ENCODE measurements around the gene CDH10.

CDH10 gene

GRCh38 chr5:24644761-24645160 lies at the start of gene CDH10:
Gene CDH10 (minus strand): TSS chr5:24644978. CDS start chr5:24593490, 51,488 bp downstream.
- no peak for DNase-seq

- DNase-seq: no peak
Measured at GRCh38 chr5:24693609-24694008, 48.8 kb upstream of the CDH10 start.

- no peak for DNase-seq
Measured at GRCh38 chr5:24691074-24691473, 46.3 kb upstream of the CDH10 start.

- no peak for DNase-seq
Measured at GRCh38 chr5:24681106-24681505, 36.3 kb upstream of the CDH10 start.

- DNase-seq: no peak
Measured at GRCh38 chr5:24668050-24668449, 23.3 kb upstream of the CDH10 start.

GRCh38 chr5:24649531-24649930 lies 4.8 kb upstream of the CDH10 start:
- no peak for DNase-seq

- DNase-seq: no peak
Measured at GRCh38 chr5:24646915-24647314, 2.1 kb upstream of the CDH10 start.

- no peak for DNase-seq
Measured at GRCh38 chr5:24645483-24645882, 705 bp upstream of the CDH10 start.

GRCh38 chr5:24643880-24644279 lies 898 bp downstream of the CDH10 start:
- DNase-seq: no peak

- DNase-seq: no peak
Measured at GRCh38 chr5:24643156-24643555, 1.6 kb downstream of the CDH10 start.

GRCh38 chr5:24642022-24642421 lies 2.8 kb downstream of the CDH10 start:
- DNase-seq: no peak

GRCh38 chr5:24635209-24635608 lies 9.6 kb downstream of the CDH10 start:
- no peak for DNase-seq

- DNase-seq: no peak
Measured at GRCh38 chr5:24633715-24634325, 11.0 kb downstream of the CDH10 start.

GRCh38 chr5:24632353-24632752 lies 12.4 kb downstream of the CDH10 start:
- DNase-seq: no peak

GRCh38 chr5:24630918-24631317 lies 13.9 kb downstream of the CDH10 start:
- DNase-seq: no peak

- DNase-seq: no peak
Measured at GRCh38 chr5:24629798-24630197, 15.0 kb downstream of the CDH10 start.

GRCh38 chr5:24624872-24625271 lies 19.9 kb downstream of the CDH10 start:
- no peak for DNase-seq

GRCh38 chr5:24623624-24624023 lies 21.2 kb downstream of the CDH10 start:
- no peak for DNase-seq

GRCh38 chr5:24623031-24623430 lies 21.7 kb downstream of the CDH10 start:
- DNase-seq: no peak

GRCh38 chr5:24621792-24622191 lies 23.0 kb downstream of the CDH10 start:
- DNase-seq: no peak

- no peak for DNase-seq
Measured at GRCh38 chr5:24616566-24616965, 28.2 kb downstream of the CDH10 start.

- DNase-seq: no peak
Measured at GRCh38 chr5:24615159-24615558, 29.6 kb downstream of the CDH10 start.

- DNase-seq: no peak
Measured at GRCh38 chr5:24609706-24610105, 35.1 kb downstream of the CDH10 start.

- no peak for DNase-seq
Measured at GRCh38 chr5:24606971-24607370, 37.8 kb downstream of the CDH10 start.

GRCh38 chr5:24602188-24602587 lies 42.6 kb downstream of the CDH10 start:
- no peak for DNase-seq

- no peak for DNase-seq
Measured at GRCh38 chr5:24598956-24599355, 45.8 kb downstream of the CDH10 start.

Data from GDM1 (cell line).